ENCODE measurements around the gene CNIH3.
"Not testable (repeated sequence)": the region's sequence is repeated elsewhere in the genome, so short reads cannot be mapped to it uniquely, and the experiment has no call there.

CNIH3 gene

DNA sequence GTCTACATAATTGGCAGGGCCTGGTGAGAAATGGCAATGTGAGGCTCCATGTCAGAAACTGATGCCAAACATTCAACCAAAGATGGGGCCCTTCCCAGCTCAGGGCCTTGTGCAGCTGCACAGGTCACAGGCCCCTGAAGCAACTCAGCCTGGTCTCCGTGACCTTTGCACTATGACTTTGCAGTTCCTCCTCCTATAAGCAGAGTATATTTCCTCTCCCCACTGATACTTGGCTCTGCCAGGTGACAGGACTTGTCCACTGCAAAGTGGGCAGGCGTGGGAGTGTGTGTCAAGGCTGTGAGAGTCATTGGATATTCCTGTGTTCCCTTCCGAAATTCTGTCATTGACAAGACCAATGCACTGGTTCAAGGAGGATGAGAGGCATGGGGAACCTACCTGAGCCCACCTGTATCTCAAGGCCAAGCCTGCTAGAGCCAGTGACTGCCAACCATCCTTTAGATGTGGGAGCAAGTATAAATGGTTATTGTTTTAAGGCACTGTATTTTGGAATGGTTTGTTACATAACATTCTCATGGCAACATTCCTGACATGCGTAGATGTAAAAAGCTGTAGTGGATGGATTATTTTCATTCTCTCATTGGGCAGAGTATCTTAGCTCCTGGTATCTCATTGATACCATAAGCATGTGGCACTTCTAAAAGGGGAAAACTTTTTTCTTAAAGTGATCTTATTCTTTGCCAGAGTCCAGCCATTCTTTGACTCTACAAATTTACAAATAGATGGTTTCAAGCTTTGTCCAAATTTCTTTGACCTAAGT is 75.2 kb downstream of the CNIH3 start:
- no peak for DNase-seq

DNA sequence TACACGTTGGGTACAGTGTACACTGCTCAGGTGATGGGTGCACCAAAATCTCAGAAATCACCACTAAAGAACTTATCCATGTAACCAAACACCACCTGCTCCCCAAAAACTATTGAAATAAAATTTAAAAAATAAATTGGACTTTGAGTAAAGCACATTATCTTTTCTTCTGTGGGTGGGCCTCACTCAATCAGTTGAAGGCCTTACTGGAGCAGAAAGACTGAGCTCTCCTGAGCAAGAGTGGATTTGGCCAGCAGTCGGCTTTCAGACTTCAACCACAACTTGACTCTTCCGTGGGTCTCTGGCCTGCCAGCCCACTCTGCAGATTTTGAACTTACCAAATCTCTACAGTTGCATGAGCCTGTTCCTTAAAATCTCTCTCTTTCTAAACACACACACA is 78.9 kb downstream of the CNIH3 start:
- no peak for DNase-seq

DNA sequence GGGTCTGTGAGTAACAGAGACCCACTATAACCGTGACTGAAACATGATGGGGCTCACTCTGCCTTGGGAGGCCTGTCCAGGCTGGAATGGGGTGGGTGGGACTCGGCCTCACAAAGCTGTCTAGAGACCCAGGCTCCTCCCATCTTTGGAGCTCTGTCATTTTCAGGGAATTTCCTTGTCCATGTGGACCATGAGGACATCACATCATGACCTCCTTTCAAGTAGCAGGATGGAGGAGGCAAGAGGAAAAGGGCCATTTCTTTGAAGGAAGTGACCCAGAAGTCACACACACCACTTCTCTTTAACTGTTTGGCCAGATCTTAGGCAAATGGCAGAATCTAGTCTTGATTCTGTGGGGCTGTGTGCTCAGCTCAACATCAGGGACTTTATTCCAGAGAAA is 79.9 kb downstream of the CNIH3 start:
- no peak for DNase-seq

DNA sequence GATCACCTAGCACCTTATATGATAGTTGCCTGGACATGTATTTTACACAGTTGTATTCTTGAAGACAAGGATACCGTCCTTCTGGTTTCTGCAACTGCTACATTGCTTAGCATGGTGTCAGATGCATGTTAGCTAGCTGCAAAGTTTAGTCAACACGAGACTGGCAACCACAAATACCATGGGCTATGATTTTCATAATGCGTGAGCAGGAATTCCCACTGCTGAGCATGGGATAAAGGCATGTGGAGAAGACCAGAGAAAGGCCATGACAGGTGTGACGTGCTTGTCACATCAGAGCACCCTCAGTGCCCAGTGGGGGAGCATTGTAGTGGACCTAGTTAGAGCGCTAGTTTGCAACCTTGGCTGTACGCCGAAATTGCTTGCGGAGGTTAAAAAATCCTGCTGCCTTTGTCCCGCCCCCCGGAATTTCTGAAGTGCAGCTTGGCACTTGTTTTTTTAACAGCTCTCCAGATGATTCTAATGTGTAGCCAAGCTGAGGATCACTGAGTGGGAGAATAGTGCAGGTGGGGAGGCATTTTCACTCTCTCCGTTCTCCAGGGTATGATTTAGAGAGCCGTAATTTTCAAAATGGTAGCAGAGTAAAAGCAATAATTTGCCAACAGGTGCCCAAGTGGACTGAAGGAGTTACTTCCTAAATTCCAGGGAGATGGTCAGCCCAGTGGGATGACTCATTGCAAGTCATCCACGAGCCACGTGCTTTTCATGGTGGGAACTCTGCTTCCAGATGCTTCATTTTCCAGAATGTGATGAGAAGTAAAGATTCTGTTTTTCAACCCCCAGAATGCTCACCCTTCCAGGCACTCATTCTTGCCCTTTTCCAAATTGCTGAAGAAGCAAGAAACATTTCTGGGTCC is 81.0 kb downstream of the CNIH3 start:
- peak; percentile 65 for DNase-seq

DNA sequence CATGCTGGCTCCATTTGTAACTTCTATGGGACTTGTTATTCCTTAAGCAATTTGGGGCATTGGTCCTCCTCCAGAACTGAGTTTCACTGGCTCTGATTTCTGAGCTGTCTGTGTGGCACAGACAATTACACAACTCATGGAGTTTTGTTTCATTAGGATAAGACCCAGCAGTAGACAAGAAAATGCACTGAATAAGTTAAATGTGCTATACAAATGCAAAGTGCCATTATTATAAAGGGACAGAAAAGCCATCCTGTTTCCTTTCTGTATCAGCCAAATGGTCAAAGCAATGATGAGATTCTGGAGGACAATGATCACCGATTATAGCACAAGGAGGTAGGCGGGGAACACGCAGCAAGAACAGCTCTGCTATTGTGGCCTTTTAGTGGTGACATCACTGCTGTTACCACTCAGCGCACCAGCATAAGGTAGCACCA is 81.9 kb downstream of the CNIH3 start:
- DNase-seq: no peak

DNA sequence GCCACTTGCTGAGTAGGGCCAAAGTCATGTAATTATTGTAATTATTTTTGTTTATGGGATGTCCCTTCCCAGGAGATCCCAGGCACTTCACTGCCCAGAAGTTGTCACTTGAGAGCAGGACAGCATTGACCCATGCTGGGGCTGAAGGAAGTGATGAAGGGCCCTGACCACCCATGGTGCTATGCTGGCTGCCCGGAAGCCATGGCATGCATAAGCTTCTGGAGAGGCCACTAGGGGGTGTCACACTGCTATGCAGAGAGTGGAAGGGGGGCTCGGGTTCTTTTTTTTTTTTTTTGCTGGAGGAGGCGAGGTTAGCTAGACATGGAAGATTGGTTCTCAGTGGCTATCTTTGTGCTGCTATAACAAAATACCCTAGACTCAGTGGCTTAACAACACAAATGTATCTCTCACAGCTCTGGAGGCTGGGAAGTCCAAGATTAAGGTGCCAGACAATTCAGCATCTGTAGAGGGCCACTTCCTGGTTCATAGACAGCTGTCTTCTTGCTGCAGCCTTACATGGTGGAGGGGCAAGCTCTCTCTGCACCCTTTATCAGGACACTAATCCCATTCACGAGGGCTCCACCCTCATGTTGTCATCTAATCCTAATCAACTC is 84.9 kb downstream of the CNIH3 start:
- peak; percentile 2 for DNase-seq

DNA sequence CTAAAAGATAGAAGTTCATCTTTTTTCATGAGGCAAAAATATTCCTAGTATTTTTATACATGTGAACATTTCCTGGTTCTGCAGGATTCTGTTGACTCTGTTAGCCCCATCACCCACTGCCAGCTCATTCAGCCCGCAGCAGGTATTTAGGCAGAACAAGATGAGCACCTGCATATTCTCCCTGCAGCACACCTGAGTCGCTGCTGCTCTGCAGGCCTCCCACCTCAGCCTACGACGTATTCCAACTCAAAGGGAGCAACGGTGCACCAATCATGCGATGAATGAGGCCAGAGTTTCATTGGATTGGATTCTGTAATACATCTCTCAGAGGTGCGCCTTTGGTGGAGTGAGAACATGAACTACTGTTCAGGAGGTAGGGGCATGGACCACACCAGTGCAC is 87.6 kb downstream of the CNIH3 start:
- no peak for DNase-seq

DNA sequence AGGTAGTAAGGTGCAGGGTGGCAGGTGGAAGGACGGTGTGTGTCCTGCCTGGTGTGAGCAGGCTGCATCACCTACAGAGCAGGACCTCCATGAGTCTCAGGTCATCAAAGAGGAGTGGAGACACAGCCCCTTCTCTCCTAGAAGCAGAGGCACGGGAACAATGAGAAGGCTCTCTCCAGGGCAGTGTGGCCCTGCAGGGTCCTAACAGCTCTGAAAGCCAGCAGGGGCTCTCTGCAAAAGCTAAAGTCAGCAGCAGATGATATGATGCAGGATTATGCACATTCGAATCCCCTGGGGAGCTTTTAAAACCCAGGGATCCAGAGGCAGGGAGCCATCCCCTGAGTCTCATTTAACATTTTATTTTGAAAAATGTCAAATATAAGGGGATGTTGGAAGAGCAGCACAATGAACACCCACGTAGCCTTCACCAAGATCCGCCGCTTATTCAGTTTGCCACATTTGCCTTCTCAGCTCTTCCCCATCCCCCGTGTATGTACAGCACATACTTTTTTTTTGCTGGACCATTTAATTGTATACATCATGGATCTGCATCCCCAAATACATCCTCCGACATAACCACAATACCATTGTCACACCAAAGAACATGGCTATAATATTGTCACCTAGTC is 88.1 kb downstream of the CNIH3 start:
- no peak for DNase-seq

DNA sequence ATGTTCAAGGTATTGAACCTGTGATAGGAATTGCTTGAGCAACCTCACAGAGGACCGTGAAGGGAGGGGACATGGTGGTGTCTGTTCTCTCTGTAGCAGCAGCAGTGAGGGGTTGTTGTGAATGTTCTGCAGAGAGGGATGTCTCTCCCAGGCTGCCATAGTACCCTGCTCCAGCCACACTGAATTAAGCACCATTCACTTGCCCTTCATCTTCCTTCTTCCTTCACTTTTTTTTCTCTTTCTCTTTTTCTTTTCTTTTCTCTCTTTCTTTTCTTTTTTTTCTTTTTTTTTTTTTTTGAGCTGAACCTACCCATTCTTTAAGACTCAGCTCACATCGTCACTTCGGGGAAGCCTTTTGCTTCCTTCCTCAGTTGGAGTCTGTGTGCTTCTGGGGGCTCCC is 89.5 kb downstream of the CNIH3 start:
- DNase-seq: no peak

DNA sequence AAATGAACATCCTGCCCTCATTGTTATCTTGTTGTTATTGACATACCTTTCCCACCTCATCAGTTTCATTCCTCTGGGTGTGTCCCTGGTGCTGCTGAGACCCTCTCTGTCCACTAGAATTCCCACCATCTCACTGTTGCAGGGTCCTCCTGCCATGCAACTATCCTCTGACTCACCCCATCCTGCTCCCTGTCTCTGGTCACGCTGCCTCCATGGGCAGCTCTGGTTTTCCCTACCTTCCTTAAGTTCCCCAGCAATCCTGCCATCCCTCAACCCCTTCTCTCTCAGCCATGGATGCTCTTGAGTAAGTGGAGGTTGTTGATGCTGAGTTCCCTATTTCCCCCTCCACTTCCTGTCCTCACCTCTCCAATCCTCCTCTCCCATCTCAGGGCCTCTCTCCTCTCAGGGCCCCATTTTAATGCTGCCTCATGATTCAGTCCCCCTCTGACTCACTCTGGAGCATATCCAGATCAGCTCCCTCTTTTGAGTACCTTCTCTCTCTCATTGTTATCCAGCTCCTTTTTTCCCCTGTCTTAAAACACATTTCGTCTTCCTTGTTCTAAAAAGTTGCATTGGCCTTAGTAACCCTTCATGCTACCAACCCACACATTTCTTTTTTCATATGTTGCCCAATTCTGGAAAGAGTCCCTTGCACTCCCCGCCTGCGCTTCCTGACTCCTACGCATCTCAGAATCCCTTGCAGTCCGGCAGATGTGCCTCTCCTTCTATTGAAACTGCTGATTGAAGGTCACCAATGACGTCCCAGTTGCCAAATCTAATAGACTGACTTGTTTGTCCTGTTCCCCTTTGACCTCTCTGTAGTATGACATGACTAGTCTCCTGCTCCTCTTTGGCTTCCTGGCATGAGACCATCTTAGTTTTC is 92.0 kb downstream of the CNIH3 start:
- no peak for DNase-seq

DNA sequence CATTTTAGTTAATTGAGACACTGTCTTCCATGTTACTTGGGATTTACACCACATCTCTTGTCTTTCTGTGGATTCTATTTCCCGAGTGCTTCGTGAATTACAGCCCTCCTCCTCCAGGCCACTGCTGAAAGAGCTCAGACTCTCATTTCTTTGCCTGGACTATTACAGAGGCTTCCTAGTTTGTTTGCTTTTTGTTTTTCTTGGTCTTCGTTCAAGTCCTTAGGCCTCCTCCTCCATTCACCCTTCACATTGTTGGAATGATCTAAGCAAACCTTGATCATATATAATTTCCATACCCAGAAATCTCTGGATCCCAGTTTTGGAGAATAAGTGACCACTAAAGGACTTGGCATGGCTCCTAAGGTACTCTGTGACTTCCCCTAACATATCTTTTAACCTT is 94.1 kb downstream of the CNIH3 start:
- no peak for DNase-seq

DNA sequence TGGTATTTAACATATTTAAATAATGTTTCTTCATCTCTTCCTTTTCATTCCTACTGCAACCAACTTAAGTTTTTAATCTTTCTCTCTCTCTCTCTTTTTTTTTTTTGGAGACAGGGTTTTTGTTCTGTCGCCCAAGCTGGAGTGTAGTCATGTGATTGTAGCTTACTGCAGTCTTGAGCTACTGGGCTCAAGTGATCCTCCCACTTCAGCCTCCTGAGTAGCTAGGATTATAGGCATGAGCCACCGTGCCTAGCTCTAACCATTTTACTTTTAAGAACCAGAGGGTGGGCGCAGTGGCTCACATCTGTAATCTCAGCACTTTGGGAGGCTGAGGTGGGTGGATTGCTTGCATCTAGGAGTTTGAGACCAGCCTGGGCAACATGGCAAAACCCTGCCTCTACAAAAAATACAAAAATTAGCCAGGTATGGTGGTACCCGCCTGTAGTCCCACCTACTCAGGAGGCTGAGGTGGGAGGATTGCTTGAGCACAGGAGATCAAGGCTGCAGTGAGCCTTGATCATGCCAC is 95.2 kb downstream of the CNIH3 start:
- not testable (repeated sequence) for DNase-seq

DNA sequence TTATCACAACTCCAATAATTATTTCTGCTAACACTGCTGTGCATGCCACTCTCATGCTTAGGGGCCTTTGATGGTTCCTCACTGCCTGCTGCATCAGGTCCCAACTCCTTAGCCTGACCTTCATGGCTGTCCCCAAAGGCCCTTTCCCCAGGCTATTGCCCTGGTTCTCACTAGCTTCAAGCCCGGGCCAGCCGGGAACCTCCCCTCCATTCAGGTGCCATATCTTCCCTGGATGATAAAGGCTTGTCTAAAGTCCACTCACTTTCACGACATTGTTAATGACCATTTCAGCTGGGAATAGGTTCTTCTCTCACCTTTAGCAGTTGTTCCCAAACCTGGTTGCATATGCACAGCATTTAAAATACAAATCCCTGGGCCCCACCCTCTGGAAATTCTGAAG is 95.8 kb downstream of the CNIH3 start:
- no peak for DNase-seq

DNA sequence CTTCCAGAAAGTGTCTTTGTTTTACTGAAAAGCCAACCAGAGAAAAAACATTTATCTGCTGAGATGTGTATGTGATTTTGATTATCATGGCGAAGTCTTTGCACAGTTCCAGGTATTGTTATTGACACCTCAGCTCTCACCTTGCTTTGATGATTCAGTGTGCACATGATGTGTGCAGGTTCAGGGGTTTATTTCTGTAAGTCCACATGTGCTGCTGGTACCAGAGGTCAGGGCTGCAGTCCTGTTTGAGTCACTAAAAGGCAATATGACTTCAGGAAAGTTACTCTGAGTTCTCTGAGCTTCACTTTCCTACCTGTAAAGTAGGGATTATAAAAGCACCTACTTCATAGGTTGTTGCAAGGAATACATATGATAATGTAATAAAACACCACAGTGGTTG is 97.1 kb downstream of the CNIH3 start:
- DNase-seq: no peak

DNA sequence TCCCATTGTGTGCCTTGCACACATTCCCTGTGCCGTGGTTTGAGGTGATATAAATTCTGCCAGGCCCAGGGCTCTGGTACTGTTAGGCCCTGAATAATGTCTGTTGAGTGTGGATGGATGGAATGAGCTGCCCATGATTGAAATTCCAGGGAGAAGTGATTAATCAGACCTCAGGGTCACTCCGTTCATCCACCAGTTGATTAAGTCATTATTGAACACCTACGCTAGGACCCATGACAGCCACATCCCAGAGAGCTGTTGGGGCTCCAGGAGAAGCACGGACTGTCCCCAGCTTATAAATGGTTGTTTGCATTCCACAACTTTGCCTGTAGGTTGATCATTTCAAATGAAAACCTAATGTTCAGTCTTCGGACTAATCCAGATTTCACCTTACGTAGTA is 98.4 kb downstream of the CNIH3 start:
- DNase-seq: no peak

DNA sequence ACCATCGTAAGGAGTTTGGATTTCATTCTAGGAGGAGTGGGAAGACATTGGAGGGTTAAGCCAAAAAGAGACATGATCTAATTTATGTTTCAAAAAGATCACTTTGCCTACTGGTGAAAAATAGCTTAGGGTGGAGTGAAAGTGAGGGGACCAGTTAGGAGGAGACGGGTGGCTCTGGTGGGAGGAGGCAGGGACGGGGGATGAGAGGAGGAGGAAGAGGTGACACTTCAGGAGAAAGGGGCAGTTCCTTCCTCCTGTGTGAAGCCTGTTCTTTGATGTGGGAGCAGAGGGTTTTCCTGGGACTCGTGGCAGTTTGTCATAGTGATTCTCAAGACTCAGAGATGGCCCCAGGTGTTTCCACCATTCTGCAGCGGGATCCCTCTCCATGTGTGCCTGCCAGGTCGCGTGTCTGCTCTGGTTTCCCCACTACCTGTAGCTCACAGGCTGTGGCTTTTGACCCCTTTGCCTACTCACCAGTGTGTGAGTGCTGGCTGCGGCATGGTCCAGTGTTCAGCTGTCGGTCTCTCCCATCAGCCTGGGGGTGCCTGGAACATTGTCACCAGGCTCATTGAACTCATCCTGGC is 102.4 kb downstream of the CNIH3 start:
- no peak for DNase-seq

DNA sequence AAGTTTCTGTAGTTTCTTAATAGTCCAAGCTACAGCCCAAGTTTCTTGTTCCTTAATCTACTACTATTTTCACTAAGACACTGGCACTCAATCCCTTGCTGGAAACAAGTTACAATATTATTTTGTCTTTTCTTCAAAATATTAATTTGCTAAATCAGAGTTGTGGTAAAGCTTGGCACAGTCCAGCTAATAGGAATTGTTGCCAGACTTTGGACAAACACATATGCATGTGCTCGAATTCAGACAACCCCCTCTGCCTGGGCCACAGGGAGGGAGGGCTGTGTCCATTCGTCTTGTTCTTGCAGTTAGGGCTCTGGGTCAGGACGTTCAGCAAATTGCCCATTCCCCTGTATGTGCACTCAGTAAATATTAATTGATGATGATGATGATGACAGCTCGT is 103.6 kb downstream of the CNIH3 start:
- no peak for DNase-seq

DNA sequence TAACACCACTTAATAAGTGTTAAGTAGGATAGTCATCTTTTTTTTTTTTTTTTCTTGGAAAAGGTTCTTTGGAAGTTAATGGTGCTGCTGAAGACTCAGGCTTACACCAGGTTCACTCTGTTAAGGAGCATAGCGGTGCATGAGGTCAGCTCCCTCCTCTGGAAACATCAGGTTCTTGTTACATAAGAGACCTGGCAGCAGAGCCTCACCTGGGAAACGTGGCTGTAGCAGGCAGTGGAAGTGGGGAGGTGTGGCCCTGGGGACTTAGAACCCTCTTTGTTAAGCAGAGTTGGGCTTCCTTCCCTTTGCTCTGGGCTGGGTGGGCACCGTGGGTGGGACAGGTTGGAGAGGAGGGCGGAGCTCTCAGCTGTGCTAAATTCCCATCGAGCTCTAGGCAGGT is 104.1 kb downstream of the CNIH3 start:
- DNase-seq: no peak

DNA sequence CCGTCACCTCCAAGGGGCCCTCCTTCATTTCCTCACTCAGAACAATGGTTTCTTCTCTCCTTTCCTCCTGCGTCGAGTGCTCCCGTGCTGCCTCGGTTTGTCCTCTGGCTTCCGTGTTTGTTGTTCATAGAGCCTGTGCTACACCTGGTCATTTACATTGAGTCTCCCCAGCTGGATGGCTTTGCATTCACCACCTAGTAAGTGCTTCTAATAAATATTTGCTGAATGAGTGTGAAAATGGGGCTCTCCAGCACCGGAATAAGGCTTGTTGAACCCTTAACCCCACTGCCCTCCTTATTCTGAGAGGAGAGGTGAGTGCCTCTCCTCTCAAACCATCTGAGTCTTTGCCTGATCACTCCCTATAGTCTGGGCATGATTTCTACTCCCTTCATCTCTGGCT is 104.9 kb downstream of the CNIH3 start:
- no peak for DNase-seq

DNA sequence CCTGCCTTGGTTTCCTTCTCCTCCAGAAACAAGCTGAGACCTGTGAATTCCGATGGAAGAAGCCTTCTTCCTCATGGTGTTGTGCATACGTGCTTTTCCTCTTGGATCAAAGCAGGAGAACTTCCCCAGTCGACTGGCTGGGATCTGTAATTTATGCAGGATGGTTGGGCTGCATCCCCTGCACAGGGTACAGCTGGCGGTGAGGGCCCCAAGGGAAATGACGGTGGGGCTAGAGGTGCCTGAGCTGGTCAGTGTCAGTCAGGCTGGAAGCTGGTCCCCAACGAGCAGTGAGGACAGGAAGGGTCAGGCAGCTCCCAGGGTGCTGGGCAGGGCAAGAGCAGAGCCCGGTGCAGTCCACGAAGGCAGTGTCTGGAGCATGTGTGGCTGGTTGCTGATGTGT is 106.7 kb downstream of the CNIH3 start:
- DNase-seq: no peak

DNA sequence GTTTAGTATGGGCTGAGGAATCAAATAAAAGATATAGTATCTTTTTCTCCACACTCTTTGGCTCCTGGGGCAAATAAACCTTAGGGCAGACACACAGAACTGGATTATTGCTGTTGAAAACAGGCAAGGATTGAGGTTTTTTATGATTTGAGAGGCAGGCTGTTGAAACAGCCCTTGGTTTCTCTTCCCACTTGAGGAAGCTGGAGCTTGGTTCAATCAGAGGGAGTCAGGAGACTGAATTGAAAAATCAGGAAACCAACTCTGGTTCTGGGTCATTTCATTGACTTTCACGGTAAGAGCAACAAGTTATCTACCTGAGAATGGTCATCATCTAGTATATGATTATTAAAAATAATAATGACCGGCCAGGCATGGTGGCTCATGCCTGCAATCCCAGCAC is 108.4 kb downstream of the CNIH3 start:
- DNase-seq: no peak
